ENCODE results near the gene ITGBL1. TPM values are rescaled to one million over a fixed set of nuclear protein-coding genes. Genes with fewer than 3 reads are reported as not detected.

Gene ITGBL1
- total RNA-seq, 3 donors from 2014 or later (not counting 1 experiment from before 2014, with no cell fraction given), result not detected

DNA sequence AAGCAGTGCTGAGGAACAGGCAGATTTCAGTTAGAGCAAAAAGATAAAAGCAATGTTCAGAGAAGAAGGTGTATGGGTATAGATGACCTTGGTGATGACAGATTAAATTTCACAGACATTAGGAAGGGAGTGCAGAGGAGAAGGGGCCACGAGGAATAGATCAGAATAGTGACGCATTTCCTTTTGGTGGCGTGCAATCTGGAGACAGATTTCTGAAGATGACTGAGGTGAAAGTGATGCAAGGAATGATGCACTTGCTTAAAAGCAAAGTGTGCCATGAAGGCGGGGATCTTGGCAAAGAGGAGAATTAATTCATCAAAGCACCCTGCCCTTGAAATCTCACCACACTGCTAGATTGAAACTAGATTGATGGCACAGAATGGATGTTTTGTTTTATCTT is 202.4 kb downstream of the ITGBL1 start:
- H3K27me3 ChIP-seq (ENCODE audit: control insufficient read depth, insufficient read depth, low read length), result no peaks in the 10 kb centered on the region
- peaks cover 0 to 10% of the 10 kb centered on the region in 2 donors for H3K9me3 Mint-ChIP-seq
- intact Hi-C loops (cut with micrococcal nuclease), result no loop called here
- no peaks in the 10 kb centered on the region for H3K27me3 Mint-ChIP-seq (ENCODE audit: low read depth in 2 of 2)
- H3K4me1 Mint-ChIP-seq, result no peaks in the 10 kb centered on the region
- ATAC-seq (no peak), DNase-seq (no peak)
- no peaks in the 10 kb centered on the region for H3K9me3 ChIP-seq (ENCODE audit: control insufficient read depth, insufficient read depth, low read length)
- 92% methylated on average over 4 of the region's 4 CpGs for WGBS (ENCODE audit: insufficient coverage)
- TF ChIP-seq CTCF (IDR thresholded peaks at IDR 0.05), result no peak
- H3K4me3 Mint-ChIP-seq, result no peak overlapping the region
- H3K27ac Mint-ChIP-seq, result no peak overlapping the region
- no peak overlapping the region for H3K27ac ChIP-seq (ENCODE audit: low read length)
- no peaks in the 10 kb centered on the region for H3K4me1 ChIP-seq (ENCODE audit: control insufficient read depth, insufficient read depth, low read length)
- H3K36me3 Mint-ChIP-seq, result no peaks in the 10 kb centered on the region
- no peaks in the 10 kb centered on the region for H3K36me3 ChIP-seq (ENCODE audit: control insufficient read depth, insufficient read depth, low read length)
- no peak overlapping the region for H3K4me3 ChIP-seq (ENCODE audit: low read length)

GRCh38 chr13:101655435-101655834 is 203.0 kb downstream of the ITGBL1 start:
- no peak for DNase-seq

GRCh38 chr13:101660711-101661110 is 208.2 kb downstream of the ITGBL1 start:
- Mint-ChIP-seq H3K9me3 (no peaks in the 10 kb centered on the region), H3K27ac (no peak overlapping the region), H3K4me1 (no peaks in the 10 kb centered on the region), H3K4me3 (no peak overlapping the region), H3K27me3 (ENCODE audit: low read depth in 2 of 2) (no peaks in the 10 kb centered on the region), H3K36me3 (no peaks in the 10 kb centered on the region)
- H3K36me3 ChIP-seq (ENCODE audit: control insufficient read depth, insufficient read depth, low read length), result no peaks in the 10 kb centered on the region
- no peaks in the 10 kb centered on the region for H3K9me3 ChIP-seq (ENCODE audit: control insufficient read depth, insufficient read depth, low read length)
- no peak for TF ChIP-seq CTCF (IDR thresholded peaks at IDR 0.05)
- no peak for ATAC-seq
- H3K4me3 ChIP-seq (ENCODE audit: low read length), result no peak overlapping the region
- no peak overlapping the region for H3K27ac ChIP-seq (ENCODE audit: low read length)
- H3K27me3 ChIP-seq (ENCODE audit: control insufficient read depth, insufficient read depth, low read length), result no peaks in the 10 kb centered on the region
- 100% methylated on average over 1 of the region's 2 CpGs for WGBS (ENCODE audit: insufficient coverage)
- no peaks in the 10 kb centered on the region for H3K4me1 ChIP-seq (ENCODE audit: control insufficient read depth, insufficient read depth, low read length)
- intact Hi-C loops (cut with micrococcal nuclease), result no loop called here
- DNase-seq, result no peak

More at GRCh38 chr13:101655435-101655834, 203.0 kb downstream of the ITGBL1 start:
- Mint-ChIP-seq H3K27me3 (ENCODE audit: low read depth in 2 of 2) (no peaks in the 10 kb centered on the region), H3K27ac (no peak overlapping the region), H3K9me3 (peaks cover 0 to 10% of the 10 kb centered on the region in 2 donors), H3K4me3 (no peak overlapping the region), H3K4me1 (no peaks in the 10 kb centered on the region), H3K36me3 (no peaks in the 10 kb centered on the region)
- intact Hi-C loops (cut with micrococcal nuclease), result no loop called here
- Histone ChIP-seq H3K27me3 (ENCODE audit: control insufficient read depth, insufficient read depth, low read length) (no peaks in the 10 kb centered on the region), H3K4me1 (ENCODE audit: control insufficient read depth, insufficient read depth, low read length) (no peaks in the 10 kb centered on the region), H3K36me3 (ENCODE audit: control insufficient read depth, insufficient read depth, low read length) (no peaks in the 10 kb centered on the region), H3K27ac (ENCODE audit: low read length) (no peak overlapping the region), H3K9me3 (ENCODE audit: control insufficient read depth, insufficient read depth, low read length) (no peaks in the 10 kb centered on the region), H3K4me3 (ENCODE audit: low read length) (no peak overlapping the region)
- WGBS (ENCODE audit: insufficient coverage), result 42% methylated on average over 3 of the region's 3 CpGs
- no peak for TF ChIP-seq CTCF (IDR thresholded peaks at IDR 0.05)
- no peak for ATAC-seq

GRCh38 chr13:101661839-101662238 is 209.4 kb downstream of the ITGBL1 start:
- no peak overlapping the region for H3K27ac ChIP-seq (ENCODE audit: low read length)
- H3K27me3 Mint-ChIP-seq (ENCODE audit: low read depth in 2 of 2), result no peaks in the 10 kb centered on the region
- TF ChIP-seq CTCF (IDR thresholded peaks at IDR 0.05), result no peak
- H3K9me3 ChIP-seq (ENCODE audit: control insufficient read depth, insufficient read depth, low read length), result no peaks in the 10 kb centered on the region
- H3K9me3 Mint-ChIP-seq, result no peaks in the 10 kb centered on the region
- H3K27me3 ChIP-seq (ENCODE audit: control insufficient read depth, insufficient read depth, low read length), result no peaks in the 10 kb centered on the region
- DNase-seq (no peak), ATAC-seq (no peak)
- no peaks in the 10 kb centered on the region for H3K4me1 Mint-ChIP-seq
- H3K4me3 Mint-ChIP-seq, result no peak overlapping the region
- 75% methylated on average over 4 of the region's 4 CpGs for WGBS (ENCODE audit: insufficient coverage)
- no peak overlapping the region for H3K4me3 ChIP-seq (ENCODE audit: low read length)
- no peaks in the 10 kb centered on the region for H3K4me1 ChIP-seq (ENCODE audit: control insufficient read depth, insufficient read depth, low read length)
- intact Hi-C loops (cut with micrococcal nuclease), result no loop called here
- no peaks in the 10 kb centered on the region for H3K36me3 ChIP-seq (ENCODE audit: control insufficient read depth, insufficient read depth, low read length)
- H3K27ac Mint-ChIP-seq, result no peak overlapping the region
- H3K36me3 Mint-ChIP-seq, result no peaks in the 10 kb centered on the region
